Measurements from ENCODE around the gene TDRD1.

TDRD1 gene

DNA sequence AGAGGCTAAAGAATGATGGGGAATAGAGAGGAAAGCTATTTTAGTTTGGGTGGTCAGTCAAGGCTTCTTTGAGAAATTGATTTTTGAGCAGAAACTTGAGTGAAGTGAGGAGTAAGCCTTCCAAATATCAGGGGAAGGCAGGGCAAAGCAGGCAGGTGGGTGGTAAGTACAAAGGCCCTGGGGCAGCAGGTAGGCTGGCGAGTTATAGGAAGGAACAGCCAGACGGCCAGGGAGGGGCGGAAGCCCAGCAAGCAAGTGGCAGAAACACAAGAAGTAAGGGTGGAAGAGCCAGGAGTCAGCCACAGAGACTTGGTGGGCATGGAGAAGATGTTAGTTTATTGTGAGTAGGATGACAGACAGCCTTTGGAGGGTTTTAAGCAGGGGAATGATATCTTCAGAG is 94.8 kb downstream of the TDRD1 start:
- no peak for DNase-seq

DNA sequence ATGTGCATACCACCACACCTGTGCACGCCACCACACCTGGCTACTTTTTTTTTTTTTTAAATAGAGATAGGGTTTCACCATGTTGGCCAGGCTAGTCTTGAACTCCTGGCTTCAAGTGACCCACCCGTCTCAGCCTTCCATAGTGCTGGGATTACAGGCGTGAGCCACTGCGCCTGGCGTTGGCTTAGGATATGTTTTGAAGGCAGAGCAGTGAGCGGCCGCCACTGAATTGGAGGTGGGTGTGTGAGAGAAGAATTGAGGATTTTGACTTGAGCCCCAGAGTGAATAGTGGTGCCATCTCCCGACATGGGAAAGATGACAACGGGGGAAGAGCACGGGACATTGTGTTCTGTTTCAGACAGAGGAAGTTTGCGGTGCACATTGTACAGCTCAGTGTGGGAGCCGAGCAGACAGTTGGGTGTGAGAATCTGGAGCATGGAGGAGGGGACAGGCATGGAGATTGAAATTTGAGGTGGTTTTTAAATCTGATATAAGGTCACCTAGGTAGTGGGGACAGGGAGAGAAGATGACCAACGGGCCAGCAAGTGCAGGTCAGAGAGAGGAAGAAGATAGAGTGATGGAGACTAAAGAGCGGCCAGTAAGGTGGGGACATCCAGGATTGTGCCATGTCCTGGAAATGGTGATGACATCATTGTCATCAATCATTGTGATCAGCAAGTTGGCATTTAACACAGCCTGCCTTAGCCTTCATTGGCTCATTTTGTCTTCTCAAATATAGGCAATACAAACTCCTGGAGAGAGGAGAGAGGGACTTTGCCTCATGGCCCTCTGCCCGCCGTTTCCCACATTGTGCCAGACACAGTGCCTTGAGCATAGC is 95.7 kb downstream of the TDRD1 start:
- DNase-seq, result no peak

DNA sequence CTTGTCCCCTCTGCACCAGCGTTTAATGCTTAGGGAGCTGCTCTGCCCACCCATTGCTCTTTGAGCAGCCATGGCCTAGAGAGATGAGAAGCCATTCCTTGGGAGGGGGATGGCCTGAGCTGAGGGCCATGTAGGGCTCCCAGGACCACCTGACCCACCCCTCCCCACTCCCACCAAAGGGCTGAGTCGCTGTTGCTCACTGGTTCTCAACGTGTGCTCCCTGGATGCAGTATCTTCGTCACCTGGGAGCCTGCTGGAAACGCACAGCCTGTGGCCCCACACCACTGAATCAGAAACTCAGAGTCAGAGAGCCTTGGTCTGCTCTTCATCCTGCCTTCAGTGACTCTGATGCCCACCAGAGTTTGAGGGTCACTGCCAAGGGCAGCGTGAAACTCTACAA is 96.9 kb downstream of the TDRD1 start:
- no peak for DNase-seq

DNA sequence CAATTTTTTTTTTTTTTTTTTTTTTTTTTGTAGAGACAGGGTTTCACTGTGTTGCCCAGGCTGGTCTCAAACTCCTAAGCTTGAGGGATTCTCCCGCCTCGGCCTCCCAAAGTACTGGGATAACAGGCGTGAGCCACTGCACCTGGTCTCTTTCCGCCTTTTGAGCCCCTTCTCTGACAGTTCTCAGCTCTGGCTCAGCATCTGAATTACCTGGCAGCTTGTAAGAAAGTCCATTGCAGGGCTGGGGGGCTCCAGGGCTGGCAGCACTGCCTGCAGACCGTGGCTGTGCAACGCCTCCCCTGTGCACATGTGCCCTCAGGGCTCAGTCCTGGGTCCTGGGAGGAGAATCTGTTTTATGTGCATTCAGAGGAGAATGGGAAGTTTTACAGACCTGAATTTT is 97.5 kb downstream of the TDRD1 start:
- DNase-seq, result no peak

DNA sequence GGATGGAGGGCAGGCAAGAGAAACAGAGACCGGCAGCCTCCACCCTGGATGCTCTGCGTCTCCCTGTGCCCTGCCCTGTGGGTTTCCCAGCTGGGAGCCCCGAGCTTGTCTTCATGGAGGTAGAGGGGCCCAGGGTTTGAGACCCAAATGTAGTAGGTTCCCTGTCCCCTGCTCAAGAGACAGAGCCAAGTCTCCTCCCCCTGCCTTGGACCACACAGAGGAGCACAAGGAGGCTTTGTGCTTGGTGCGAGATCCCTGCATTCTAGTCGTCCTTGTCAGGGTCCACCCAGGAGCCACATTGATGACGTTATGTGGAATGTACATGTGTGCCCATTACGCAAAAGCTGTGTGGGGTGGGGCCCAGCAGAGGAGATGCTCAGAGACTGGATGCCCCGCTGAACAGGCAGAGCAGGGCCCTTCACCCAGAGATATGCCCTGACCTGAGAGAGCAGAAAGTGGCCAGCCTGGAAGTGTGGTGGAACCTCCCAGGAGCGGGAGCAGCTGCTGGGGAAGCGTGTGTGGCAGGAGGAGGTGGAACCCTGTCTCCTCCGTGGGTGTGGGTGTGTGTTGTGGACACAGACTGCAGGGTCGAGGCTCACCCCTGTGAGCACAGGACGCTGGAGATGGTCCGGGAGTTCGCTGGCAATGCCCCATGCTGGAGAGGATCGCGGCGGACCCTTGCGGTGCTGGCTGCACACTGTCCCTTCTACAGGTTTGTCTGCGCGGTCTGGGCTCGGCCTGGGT is 99.2 kb downstream of the TDRD1 start:
- no peak for DNase-seq

DNA sequence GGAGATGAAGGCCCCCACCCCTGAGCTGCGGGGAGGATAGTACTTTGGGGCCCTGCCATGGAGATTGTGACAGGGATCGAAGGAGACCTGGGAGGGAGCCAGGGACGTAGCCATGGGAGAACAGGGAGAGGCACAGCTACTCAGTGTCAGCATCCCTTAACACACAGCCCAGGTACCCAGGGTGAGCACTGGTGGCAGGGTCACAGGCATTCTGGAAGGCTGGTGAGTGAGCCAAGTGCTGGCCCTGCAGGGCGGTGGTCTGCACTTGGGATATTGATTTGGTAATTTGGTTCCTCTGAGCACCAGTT is 99.7 kb downstream of the TDRD1 start:
- no peak for DNase-seq

DNA sequence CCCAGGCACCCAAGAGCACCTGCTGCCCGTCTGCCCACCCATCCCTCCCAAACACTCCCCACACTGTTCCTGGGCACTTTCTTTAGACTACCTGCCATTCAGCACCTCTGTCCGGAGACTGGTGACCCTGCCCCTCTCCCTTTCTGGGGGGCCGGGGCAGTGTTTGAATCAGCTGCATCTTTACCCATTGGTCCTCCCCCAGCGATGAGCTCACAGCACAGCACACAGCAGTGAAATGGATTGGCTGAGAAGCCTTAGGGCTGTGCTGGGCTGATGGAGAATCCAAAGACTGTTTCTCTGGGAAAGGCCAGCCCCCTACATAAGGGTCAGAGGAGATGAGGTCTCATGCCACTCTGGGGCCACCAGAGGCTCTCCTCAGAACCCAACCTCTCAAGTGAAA is 100.1 kb downstream of the TDRD1 start:
- no peak for DNase-seq

DNA sequence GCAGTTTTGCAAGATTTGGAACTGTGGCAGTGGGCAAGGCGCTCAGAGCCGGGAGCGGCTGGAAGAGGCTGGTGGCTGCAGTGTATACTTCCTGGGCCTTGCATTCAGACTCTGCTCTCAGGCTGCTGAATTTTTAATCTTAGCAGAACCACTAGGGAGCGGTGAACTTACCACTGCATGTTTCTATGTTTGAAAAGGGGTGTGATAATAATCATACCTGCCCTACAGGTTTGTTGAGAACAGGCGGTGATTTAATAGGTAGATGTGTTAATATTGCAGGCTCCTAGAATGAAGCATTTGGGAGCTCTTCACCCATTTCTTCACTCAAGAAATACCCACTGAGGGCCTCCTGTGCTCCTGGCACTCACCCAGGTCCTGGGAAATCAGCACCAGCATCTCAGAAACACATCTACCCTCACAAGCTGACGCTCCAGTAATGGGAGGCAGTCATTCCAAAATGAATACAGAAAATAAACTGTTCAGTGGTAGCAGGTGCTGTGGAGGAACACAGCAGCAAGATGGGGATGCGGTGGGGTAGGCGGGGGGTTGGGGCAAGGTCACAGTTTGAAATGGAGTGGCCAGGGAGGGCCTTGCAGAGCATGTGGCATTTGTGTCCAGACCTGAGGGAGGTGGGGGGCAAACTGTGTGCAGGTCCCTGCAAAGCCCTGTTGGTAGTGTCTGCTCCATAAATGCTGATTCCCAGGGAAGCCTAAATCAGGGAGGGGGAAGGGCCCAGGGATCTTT is 100.9 kb downstream of the TDRD1 start:
- no peak for DNase-seq

DNA sequence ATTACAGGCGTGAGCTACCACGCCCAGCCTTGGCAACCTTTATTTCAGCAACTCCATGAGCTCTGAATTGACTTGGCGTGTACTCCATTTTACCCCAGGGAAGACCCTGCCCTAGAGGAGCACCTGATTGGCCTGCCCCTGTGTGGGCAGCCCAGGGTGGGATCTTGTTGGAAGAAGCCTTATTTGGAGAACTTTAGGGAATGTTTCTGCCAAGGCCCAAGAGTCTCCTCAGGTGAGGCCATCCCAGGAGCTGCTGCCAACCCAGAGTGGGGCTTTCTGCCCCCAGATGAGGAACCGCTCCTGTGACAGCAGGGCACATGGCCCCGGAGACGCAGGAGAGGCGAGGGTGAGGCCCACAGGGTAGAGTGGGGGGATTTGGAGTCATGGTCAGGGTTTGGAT is 101.9 kb downstream of the TDRD1 start:
- no peak for DNase-seq

DNA sequence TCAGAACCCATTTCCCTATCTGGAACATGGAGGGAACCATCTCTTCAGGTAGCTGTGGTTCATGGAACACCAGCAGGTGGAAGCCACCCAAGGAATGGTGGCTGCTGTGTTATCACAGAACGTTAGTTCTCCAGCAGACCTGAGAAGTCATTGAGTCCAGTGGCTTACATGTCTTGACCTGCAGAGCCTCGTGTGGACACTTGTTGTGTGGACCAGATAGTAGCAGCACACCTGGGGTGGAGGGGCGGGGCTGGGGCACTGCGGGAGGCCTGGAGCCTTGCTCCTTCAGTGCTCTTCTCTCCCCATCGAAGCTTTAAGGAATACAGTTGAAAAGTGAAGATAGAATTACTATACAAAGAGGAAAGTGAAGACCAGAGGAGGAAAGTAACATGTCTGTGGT is 102.3 kb downstream of the TDRD1 start:
- DNase-seq, result no peak

All from CD4-positive, alpha-beta T cell treated with Interleukin-12 subunit alpha and Interleukin-12 subunit beta, for 1 hour (primary cell).